Measurements from ENCODE around the gene CLCNKA.

- TF ChIP-seq CTCF (IDR thresholded peaks at IDR 0.05; ENCODE audit: poor library complexity) (no peak), EZH2 (IDR thresholded peaks at IDR 0.05; ENCODE audit: borderline replicate concordance) (no peak), EZH2phosphoT487 (IDR thresholded peaks at IDR 0.05; ENCODE audit: low read depth, severe bottlenecking, unreplicated experiment) (no peak)
These were observed 28.2 kb upstream of the CLCNKA start for GRCh38 chr1:15993666-15994065.
